ENCODE data around the gene MAPKAP1. TPM values are rescaled to one million over a fixed set of nuclear protein-coding genes. Genes with fewer than 3 reads are reported as not detected.

Gene MAPKAP1
- total RNA-seq, 4 donors from 2014 or later: 59.0 to 98.2 (median 70.9) TPM

DNA sequence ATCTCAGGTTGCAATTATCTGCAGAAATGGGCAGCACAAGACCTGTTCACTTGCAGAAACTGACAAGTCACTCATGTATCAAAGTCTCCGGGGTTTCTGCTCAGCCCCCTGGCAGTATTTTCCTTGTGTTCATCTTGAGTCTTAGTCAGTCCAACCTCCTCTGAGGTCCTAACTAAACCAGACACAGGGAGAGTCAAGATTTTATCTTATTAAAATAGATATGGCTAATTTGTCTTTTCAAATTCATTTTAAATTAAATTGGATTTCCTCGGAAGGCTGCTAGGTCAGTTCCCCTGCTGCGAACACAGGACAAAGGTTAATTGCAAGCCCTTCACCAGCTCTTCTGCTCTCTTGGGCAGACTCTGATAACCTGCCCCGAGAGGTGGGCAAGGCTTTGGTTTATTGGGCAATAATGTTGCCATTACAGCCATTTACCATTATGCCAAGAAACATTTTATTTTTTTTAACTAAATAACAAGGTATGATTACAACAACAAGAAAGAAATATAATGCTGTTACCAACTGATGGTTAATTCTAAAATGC lies 103.5 kb downstream of the MAPKAP1 start:
- TF ChIP-seq, protein P1, sequence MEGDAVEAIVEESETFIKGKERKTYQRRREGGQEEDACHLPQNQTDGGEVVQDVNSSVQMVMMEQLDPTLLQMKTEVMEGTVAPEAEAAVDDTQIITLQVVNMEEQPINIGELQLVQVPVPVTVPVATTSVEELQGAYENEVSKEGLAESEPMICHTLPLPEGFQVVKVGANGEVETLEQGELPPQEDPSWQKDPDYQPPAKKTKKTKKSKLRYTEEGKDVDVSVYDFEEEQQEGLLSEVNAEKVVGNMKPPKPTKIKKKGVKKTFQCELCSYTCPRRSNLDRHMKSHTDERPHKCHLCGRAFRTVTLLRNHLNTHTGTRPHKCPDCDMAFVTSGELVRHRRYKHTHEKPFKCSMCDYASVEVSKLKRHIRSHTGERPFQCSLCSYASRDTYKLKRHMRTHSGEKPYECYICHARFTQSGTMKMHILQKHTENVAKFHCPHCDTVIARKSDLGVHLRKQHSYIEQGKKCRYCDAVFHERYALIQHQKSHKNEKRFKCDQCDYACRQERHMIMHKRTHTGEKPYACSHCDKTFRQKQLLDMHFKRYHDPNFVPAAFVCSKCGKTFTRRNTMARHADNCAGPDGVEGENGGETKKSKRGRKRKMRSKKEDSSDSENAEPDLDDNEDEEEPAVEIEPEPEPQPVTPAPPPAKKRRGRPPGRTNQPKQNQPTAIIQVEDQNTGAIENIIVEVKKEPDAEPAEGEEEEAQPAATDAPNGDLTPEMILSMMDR (IDR thresholded peaks at IDR 0.05): no peak
- TF ChIP-seq POLR2A (IDR thresholded peaks at IDR 0.05): no peak
- Histone ChIP-seq H3K4me3 (peak overlapping the region in 1 of 4 donors; percentile 5), H3K9me3 (no peaks in the 10 kb centered on the region), H3K27ac (peak overlapping the region in 1 of 4 donors; percentile 39), H3K36me3 (no peaks in the 10 kb centered on the region), H3K4me1 (peaks cover 0 to 3% (median 0%) of the 10 kb centered on the region in 4 donors), H3K27me3 (no peaks in the 10 kb centered on the region)
- no peak for DNase-seq

DNA sequence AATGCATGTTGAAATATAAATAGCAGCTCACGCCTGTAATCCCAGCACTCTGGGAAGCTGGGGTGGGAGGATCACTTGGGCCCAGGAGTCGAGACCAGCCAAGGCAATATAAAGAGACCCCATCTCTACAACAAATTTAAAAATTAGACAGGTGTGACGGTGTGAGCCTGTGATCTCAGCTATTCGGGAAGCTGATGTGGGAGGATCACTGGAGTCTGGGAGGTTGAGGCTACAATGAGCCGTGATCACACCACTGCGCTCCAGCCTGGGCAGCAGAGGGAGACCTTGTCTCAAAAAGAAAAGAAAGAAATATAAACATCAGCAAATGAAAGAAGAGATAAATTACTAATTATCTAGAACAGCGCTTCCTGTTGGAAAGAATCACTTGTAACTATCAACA lies 105.0 kb downstream of the MAPKAP1 start:
- Histone ChIP-seq H3K9me3 (no peaks in the 10 kb centered on the region), H3K4me3 (no peak overlapping the region), H3K36me3 (no peaks in the 10 kb centered on the region), H3K27me3 (no peaks in the 10 kb centered on the region), H3K27ac (no peak overlapping the region), H3K4me1 (peaks cover 0 to 3% (median 0%) of the 10 kb centered on the region in 4 donors)
- no peak for DNase-seq
- TF ChIP-seq POLR2A (IDR thresholded peaks at IDR 0.05): no peak
- TF ChIP-seq, protein P1 (IDR thresholded peaks at IDR 0.05): no peak

DNA sequence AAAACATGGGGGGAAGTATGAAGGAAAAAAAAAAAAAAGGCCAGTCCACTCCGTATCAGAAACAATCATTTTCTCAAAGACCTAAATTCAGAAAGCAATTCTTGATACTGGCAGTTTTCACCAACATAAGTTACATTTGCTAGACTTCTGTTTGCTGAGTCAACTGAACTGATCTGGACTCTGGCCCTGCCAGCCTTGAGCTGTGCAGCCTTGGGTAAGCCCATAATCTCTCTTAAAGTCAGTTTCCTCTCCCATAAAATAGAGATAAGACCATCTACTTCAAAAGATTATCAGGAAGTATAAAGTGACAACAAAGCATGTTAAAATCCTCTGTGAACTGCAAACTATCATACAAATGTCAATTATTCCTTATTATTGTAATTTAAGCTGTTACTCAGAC lies 106.8 kb downstream of the MAPKAP1 start:
- Histone ChIP-seq H3K4me3 (no peak overlapping the region), H3K36me3 (no peaks in the 10 kb centered on the region), H3K9me3 (no peaks in the 10 kb centered on the region), H3K27me3 (no peaks in the 10 kb centered on the region), H3K4me1 (peaks cover 0 to 3% (median 0%) of the 10 kb centered on the region in 4 donors), H3K27ac (no peak overlapping the region)
- TF ChIP-seq, protein P1 (IDR thresholded peaks at IDR 0.05): no peak
- TF ChIP-seq POLR2A (IDR thresholded peaks at IDR 0.05): no peak
- peak in 1 of 3 donors; percentile 69 for DNase-seq

DNA sequence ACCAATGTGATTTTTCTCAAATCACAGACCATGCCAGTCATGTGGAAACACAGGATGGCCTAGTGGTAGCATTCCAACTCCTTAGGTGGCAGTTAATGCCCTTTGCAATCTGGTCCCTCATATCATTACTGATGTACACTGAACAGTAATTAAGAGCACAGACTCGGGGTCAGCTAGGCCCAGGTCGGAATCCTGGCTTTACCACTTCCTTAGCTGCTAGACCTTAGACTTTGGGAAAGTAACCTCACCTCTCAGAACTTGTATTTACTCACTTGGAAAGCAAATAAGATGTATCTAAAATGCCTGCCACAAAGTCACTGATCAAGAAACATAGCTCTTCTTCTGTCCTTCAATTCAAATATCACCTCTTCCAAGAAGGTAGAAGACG lies 112.8 kb downstream of the MAPKAP1 start:
- no peak for TF ChIP-seq POLR2A (IDR thresholded peaks at IDR 0.05)
- TF ChIP-seq, protein P1 (IDR thresholded peaks at IDR 0.05): no peak
- Histone ChIP-seq H3K9me3 (no peaks in the 10 kb centered on the region), H3K27ac (no peak overlapping the region), H3K4me3 (no peak overlapping the region), H3K27me3 (no peaks in the 10 kb centered on the region), H3K36me3 (no peaks in the 10 kb centered on the region), H3K4me1 (no peaks in the 10 kb centered on the region)
- DNase-seq: no peak

DNA sequence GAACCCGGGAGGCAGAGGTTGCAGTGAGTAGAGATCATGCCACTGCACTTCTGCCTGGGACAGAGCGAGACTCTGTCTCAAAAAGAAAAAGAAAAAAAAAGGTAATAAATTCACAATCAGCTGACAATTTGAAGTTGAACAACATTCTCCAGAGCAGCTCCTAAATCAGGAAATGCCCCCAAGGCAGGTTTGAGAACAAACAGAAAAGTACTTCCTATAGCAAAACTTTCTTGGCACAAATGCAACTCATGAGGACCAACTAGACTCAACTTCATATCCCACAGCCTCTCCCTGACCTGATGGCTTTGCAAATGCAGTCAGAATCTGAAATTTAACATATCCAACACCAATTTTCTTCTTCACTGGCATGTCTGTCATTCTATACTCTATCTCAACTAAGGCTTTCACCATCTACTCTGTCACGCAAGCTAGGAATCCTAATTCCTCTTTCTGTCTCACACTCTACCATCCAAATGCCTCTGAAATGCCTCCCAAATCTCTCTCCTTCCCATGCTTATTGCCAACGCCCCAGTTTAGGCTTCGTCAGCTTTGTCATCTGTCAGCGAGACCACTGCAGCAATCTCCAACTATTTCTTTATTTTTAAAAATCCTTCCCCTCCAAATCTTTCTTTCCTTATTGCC lies 113.3 kb downstream of the MAPKAP1 start:
- H3K4me1 ChIP-seq: no peaks in the 10 kb centered on the region
- TF ChIP-seq POLR2A (IDR thresholded peaks at IDR 0.05): no peak
- TF ChIP-seq, protein P1 (IDR thresholded peaks at IDR 0.05): no peak
- H3K27ac ChIP-seq: no peak overlapping the region

More for the DNA sequence above, 113.3 kb downstream of the MAPKAP1 start:
- Histone ChIP-seq H3K36me3 (no peaks in the 10 kb centered on the region), H3K9me3 (no peaks in the 10 kb centered on the region), H3K27me3 (no peaks in the 10 kb centered on the region), H3K4me3 (no peak overlapping the region)
- no peak for DNase-seq

All from Peyer's patch (tissue), 4 donors.